ENCODE results near the gene SLC17A9.

Gene SLC17A9

DNA sequence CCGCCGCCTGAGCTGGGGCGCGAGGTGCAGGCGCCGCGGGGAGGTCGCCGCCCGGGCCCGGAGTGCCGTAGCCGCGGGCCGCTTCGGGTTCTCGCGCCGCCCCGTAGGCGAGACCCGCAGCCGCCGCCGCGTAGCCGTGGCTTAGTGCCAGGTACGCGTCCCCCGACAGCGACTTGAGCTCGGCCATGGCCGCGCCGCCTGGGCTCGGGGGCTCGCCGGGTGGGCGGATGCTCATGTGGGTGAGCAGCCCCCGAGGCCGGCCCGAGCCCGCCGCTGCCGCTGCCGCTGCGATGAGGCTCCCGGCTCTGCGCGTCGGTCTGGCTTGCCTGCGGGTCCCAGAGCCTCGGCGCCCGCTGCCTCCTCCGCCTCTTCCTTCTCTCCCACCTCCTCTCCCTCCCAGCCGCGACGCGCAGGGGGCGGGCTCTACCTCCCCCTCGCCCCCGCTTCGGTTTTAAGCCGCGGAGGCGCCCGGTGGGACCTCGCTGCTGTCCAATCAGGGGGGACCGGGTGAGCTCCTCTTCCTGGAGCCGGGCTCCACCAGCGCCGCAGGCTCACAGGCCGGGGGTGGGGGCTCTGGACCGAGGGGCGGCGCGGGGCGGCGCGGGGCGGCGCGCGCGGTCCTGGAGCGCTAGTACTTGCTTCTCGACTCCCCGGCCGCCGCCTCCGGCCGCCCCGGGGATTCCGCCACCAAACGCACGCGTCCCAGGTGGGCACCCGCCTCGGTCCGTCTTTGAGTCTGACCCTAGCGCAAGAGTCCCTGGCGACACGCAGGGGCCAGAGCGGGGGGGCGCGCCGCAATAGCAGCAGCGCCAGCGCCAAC lies 54.2 kb downstream of the SLC17A9 start, which contains the start of gene BHLHE23:
TSS of gene BHLHE23 (minus strand) at position 425 of the 820 bp plus-strand sequence. CDS start at position 235, 190 bp downstream.
- no peak for DNase-seq

- no peak for DNase-seq
Measured at GRCh38 chr20:63007360-63007645, 54.8 kb downstream of the SLC17A9 start.

DNA sequence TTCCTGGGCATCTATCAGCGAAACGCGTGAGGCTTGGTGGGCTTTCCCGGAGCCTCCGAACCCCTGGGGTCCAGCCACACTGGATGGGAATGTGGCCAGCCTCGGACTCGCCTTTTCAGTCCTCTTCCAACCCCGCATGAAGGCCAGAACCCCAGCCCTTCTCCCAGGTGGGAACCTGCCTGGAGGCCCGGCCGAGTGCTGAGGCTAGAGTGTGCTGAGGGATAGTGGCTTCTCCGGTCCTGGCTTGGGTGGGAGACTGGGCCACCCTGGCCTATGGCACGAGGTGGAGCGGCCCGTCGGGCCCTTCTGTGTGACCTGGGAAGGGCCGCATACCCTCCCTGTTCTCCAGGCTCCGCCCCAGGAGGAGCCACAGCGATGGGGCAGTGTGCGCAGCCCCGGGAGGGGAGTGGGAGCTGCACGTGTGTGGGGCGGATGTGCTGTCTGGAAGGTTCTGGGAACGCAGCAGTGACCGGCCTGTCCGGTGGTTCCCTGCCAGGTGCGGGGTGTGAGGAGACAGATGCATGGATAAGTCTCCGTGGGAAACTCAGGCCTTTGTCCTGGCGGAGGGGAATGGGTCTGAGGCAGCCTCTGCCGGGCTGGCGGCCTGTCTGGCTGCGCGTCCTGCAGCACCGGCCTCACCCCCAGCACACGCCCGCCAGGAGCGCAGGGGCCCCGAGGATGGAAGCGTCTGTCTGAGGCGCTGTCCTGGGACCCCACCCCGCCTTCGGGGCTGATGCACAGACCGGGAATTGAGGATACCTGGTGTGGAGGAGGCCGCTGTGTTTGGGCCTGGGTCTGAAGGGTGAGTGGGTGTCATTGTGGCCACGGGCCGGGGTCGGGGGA lies 55.4 kb downstream of the SLC17A9 start:
- DNase-seq = no peak

DNA sequence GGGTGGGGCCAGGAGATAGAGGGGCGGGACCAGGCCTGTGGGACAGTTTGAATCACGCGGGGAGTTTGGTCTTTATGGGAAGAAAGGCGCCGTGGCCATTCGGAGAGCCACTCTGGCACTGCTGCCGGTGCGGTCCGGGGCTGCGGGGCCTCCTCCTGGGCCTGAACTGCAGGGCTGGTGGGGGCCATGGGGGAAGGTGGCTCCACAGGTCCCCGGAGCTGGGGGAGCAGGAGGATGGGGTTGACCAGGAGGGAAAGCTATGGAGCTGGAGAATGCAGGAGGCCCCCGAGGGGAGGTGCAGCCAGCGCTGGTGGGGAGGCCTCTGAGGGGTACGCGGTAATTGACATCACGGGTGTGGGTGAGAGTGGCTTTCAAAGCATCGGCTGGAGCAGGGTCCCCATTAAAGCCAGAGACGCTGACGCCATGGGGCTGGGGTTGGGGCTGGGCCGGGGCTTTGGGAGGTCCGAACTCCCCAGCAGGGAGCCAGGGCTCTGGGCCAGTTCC lies 56.1 kb downstream of the SLC17A9 start:
- DNase-seq = no peak

DNA sequence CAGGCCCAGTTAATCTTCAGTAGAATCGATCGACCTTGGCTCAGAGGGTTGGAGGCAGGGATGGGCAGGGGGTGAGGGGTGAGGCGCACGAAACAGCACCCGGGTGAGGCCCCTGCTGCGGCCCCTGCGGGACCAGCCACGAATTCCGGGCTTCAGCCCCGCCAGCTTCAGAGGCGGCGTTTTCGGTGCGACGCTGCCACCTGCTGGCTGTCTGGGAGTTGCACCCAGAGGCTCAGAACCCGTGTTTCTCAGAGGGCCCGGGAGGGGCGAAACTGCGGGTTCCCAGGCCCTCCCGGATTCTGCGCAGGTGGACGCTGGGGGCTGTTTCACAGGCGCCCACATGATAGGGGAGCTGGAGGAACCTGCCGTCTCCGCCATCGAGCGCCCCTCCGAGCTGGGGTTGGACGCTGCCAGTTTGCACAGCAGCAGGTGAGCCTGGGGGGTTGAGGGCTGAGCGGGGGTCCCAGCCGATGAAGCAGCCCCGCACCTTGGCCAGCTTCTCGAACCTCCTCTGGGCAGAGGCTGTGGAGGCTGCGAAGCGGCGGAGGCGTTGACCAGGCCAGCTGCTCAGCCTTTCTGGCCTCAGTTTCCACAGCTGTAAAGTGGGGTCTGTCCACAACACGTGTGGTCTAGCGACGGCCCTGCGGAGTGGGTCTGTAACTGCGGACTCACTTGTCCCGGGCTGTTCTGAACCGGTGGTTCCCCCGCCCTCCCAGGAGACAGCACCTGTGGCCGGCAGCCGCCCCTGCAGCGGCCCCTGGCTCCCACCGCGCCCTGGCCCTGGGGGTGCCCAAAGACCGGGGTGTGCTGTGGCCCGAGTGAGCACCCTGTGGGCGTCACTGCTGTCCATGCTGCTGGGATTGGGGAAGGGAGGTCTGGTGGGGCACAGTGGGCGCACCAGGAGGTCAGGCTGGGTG lies 56.8 kb downstream of the SLC17A9 start:
- DNase-seq = no peak

DNA sequence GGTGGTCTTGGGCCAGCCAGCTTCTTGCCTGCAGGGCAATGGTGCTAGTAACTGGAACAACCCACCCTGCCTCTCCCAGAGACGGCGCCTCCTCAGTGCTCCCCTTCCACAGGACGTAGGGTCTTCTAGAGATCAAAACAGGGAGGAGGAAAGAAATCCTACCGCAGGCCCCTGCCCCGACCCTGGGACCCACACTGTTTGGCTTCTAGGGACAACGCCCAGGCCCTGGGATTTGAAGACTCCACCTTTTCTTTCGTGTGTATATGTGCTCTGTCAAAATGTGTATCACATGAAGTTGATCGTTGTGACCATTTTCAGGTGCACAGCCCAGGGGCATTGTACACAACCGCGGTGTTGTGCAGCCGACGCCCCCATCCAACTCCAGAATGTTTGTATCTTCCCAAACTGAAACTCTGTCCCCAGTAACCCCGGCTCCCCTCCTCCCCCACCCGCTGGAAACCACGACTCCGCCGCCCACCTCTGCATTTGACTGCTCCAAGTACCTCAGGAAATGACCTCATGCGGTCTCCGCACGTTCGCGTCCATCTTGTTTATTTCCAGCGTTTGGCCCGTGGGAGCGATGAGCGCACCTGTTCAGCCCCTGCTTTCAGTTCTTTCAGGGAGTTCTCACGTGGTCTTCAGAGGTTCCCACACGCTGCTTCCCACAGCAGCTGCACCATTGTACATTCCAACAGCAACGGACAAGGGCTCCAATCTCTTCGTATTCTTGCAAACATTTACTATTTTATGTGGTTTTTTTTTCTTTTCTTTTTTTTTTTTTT lies 57.7 kb downstream of the SLC17A9 start:
- DNase-seq = no peak

GRCh38 chr20:63011798-63012197 lies 59.3 kb downstream of the SLC17A9 start:
- DNase-seq = no peak

GRCh38 chr20:63013207-63013606 lies 60.7 kb downstream of the SLC17A9 start:
- no peak for DNase-seq

GRCh38 chr20:63014287-63014686 lies 61.8 kb downstream of the SLC17A9 start:
- DNase-seq = no peak

GRCh38 chr20:63014710-63015109 lies 62.2 kb downstream of the SLC17A9 start:
- no peak for DNase-seq

- no peak for DNase-seq
Measured at GRCh38 chr20:63015147-63015661, 62.7 kb downstream of the SLC17A9 start.

DNA sequence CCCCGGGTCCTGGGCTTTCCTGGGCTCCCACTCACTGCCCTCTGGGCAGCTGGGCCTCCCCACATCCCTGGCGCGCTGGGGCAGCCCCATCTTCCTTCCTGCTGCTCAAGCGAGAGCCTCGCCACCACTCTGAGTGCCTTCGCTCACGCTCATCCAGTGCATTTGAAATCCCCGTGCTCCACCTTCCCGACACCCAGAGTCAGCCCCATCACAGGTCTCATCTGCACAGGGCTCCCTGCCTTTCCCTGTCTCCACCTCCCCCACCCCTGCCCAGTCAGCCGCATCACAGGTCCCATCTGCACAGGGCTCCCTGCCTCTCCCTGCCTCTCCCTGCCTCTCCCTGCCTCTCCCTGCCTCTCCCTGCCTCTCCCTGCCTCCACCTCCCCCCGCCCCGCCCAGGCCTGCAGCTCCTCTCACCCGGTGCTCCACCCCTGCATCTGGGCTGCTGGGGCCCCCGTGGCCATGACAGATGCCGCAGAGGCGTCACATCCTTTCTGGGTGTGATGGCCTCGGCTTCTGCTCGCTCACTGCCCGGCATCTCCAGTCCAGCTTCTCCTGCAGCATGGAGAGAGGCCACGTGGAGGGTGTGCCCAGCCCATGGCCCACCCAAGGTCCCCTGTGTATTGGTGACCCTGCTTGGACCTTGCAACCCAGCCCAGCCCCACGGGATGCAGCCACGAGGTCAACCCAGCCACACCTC lies 63.3 kb downstream of the SLC17A9 start:
- no peak for DNase-seq

GRCh38 chr20:63016514-63017075 lies 64.1 kb downstream of the SLC17A9 start:
- no peak for DNase-seq

- no peak for DNase-seq
Measured at GRCh38 chr20:63017076-63017825, 64.7 kb downstream of the SLC17A9 start.

- no peak for DNase-seq
Measured at GRCh38 chr20:63017826-63018411, 65.4 kb downstream of the SLC17A9 start.

Data from cortex of kidney (tissue), 1 donor.